ENCODE data around the gene ST8SIA1.
"Not testable (repeated sequence)": the region's sequence is repeated elsewhere in the genome, so short reads cannot be mapped to it uniquely, and the experiment has no call there.

ST8SIA1 gene

GRCh38 chr12:22149286-22149685 lies 185.2 kb downstream of the ST8SIA1 start:
- DNase-seq = not testable (repeated sequence)

- DNase-seq = not testable (repeated sequence)
These were observed 187.8 kb downstream of the ST8SIA1 start for GRCh38 chr12:22146686-22147085.

Measured in stimulated activated CD4-positive, alpha-beta T cell treated with anti-CD3 and anti-CD28 coated beads, Interleukin-12 subunit alpha, Interleukin-12 subunit beta, amount 100 ng/mL, for 4 hours (primary cell).